ENCODE data around the gene HTT. TPM values are rescaled to one million over a fixed set of nuclear protein-coding genes. Genes with fewer than 3 reads are reported as not detected.
A peak's percentile ranks its signal among the peaks of the same experiment; 100 is the strongest.

The HTT gene
- total RNA-seq, 2 donors from 2014 or later = 51.0 to 55.5 TPM

- Histone ChIP-seq H3K9ac (ENCODE audit: low read depth in 2 of 2, low read length in 2 of 2) (no peak overlapping the region), H3K27me3 (peaks cover 14% of the 10 kb centered on the region), H3K36me3 (no peaks in the 10 kb centered on the region), H3K9me3 (no peaks in the 10 kb centered on the region), H3K4me3 (no peak overlapping the region), H3K4me1 (peaks cover 2% of the 10 kb centered on the region), H3K27ac (no peak overlapping the region)
- intact Hi-C loops (cut with DNase I) = no loop called here
- DNase-seq = no peak
- no peak for TF ChIP-seq CTCF (IDR thresholded peaks at IDR 0.05)
Measured at GRCh38 chr4:3287271-3287971, 212.9 kb downstream of the HTT start.

GRCh38 chr4:3287972-3288570 is 213.6 kb downstream of the HTT start:
- TF ChIP-seq CTCF (IDR thresholded peaks at IDR 0.05) = no peak
- intact Hi-C loops (cut with DNase I) = no loop called here
- no peak overlapping the region for H3K4me3 ChIP-seq
- peaks cover 14% of the 10 kb centered on the region for H3K27me3 ChIP-seq
- no peak overlapping the region for H3K27ac ChIP-seq
- no peaks in the 10 kb centered on the region for H3K36me3 ChIP-seq
- H3K9ac ChIP-seq (ENCODE audit: low read depth in 2 of 2, low read length in 2 of 2) = no peak overlapping the region
- peaks cover 2% of the 10 kb centered on the region for H3K4me1 ChIP-seq
- no peaks in the 10 kb centered on the region for H3K9me3 ChIP-seq
- peak; percentile 14 for DNase-seq

- no peak for TF ChIP-seq CTCF (IDR thresholded peaks at IDR 0.05)
- intact Hi-C loops (cut with DNase I) = no loop called here
- peak; percentile 19 for DNase-seq
- H3K27ac ChIP-seq = no peak overlapping the region
- H3K9me3 ChIP-seq = no peaks in the 10 kb centered on the region
- H3K36me3 ChIP-seq = no peaks in the 10 kb centered on the region
- no peak overlapping the region for H3K4me3 ChIP-seq
- peaks cover 14% of the 10 kb centered on the region for H3K27me3 ChIP-seq
- no peak overlapping the region for H3K9ac ChIP-seq (ENCODE audit: low read depth in 2 of 2, low read length in 2 of 2)
- peaks cover 2% of the 10 kb centered on the region for H3K4me1 ChIP-seq
Measured at GRCh38 chr4:3288571-3289094, 214.2 kb downstream of the HTT start.

GRCh38 chr4:3290476-3290875 is 216.0 kb downstream of the HTT start:
- no peak overlapping the region for H3K9ac ChIP-seq (ENCODE audit: low read depth in 2 of 2, low read length in 2 of 2)
- no peak overlapping the region for H3K4me3 ChIP-seq
- peak; percentile 22 for DNase-seq
- H3K36me3 ChIP-seq = no peaks in the 10 kb centered on the region
- H3K9me3 ChIP-seq = no peaks in the 10 kb centered on the region
- no peak for TF ChIP-seq CTCF (IDR thresholded peaks at IDR 0.05)
- H3K27ac ChIP-seq = no peak overlapping the region
- peaks cover 14% of the 10 kb centered on the region for H3K27me3 ChIP-seq
- peaks cover 2% of the 10 kb centered on the region for H3K4me1 ChIP-seq
- intact Hi-C loops (cut with DNase I) = no loop called here

GRCh38 chr4:3290889-3291321 is 216.4 kb downstream of the HTT start:
- H3K27ac ChIP-seq = peak overlapping the region; percentile 96
- DNase-seq = peak; percentile 20
- no peak overlapping the region for H3K4me3 ChIP-seq
- intact Hi-C loops (cut with DNase I) = no loop called here
- H3K4me1 ChIP-seq = peaks cover 2% of the 10 kb centered on the region
- H3K36me3 ChIP-seq = no peaks in the 10 kb centered on the region
- no peaks in the 10 kb centered on the region for H3K9me3 ChIP-seq
- H3K9ac ChIP-seq (ENCODE audit: low read depth in 2 of 2, low read length in 2 of 2) = no peak overlapping the region
- no peak for TF ChIP-seq CTCF (IDR thresholded peaks at IDR 0.05)
- peaks cover 10% of the 10 kb centered on the region for H3K27me3 ChIP-seq
